Naive thymus-derived CD4-positive, alpha-beta T cell (primary cell): ENCODE results near the gene CCT7. TPM values are rescaled to one million over a fixed set of nuclear protein-coding genes. Genes with fewer than 3 reads are reported as not detected.
A peak's percentile ranks its signal among the peaks of the same experiment; 100 is the strongest.

Source experiments
- ATAC-seq: fragments of 150-1000 bp; cut with Tn5 transposase; 2 replicates; pipeline ENCODE4 v1.10.0; 2021; ENCODE audit warnings: mild to moderate bottlenecking, moderate library complexity
- CTCF ChIA-PET: fragments of 350-600 bp; sonication (Branson Sonifier 250); formaldehyde crosslinking; loops from one replicate; lab custom pipeline; 2021; ENCODE audit warnings: antibody characterized with exemption; lab: Charles Lee
- POLR2A ChIA-PET: fragments of 350-600 bp; sonication (Branson Sonifier 250); formaldehyde crosslinking; loops from one replicate; lab custom pipeline; 2021; ENCODE audit warnings: antibody characterized with exemption, inconsistent platforms; lab: Charles Lee
- DNase-seq, 9 donors: peaks; one replicate each; pipeline versions ENCODE4 v3.0.0 to v3.0.0-alpha.2; 2020 to 2022; ENCODE audit warnings: mixed read lengths in 1 of 9
- H3K27ac ChIP-seq: one replicate; pipeline ENCODE4 v1.7.0; 2013; ENCODE audit warnings: mild to moderate bottlenecking, low read depth, low read length, moderate library complexity
- H3K27me3 ChIP-seq, 2 donors: one replicate each; pipeline ENCODE4 v1.7.0; 2013; ENCODE audit warnings: low read length in 2 of 2, mild to moderate bottlenecking in 2 of 2, moderate library complexity in 2 of 2; ENCODE audit not compliant: control insufficient read depth in 2 of 2, insufficient read depth in 2 of 2
- H3K36me3 ChIP-seq, 3 experiments: 1 replicate in 2 of 3; 2 replicates in 1 of 3; pipeline ENCODE4 v1.7.0; 2013; ENCODE audit warnings: low read length in 3 of 3, mild to moderate bottlenecking in 3 of 3, moderate library complexity in 1 of 3; ENCODE audit not compliant: insufficient read depth in 3 of 3, control insufficient read depth in 2 of 3
- H3K4me1 ChIP-seq, 2 donors: one replicate each; pipeline ENCODE4 v1.7.0; 2013; ENCODE audit warnings: low read length in 2 of 2, mild to moderate bottlenecking in 2 of 2, moderate library complexity in 1 of 2; ENCODE audit not compliant: control insufficient read depth in 2 of 2, insufficient read depth in 2 of 2
- H3K4me3 ChIP-seq: 2 replicates; pipeline ENCODE4 v1.7.0; 2013; ENCODE audit warnings: mild to moderate bottlenecking, low read length
- H3K9me3 ChIP-seq, 3 experiments: 1 replicate in 2 of 3; 2 replicates in 1 of 3; pipeline ENCODE4 v1.7.0; 2013; ENCODE audit warnings: low read length in 3 of 3; ENCODE audit not compliant: control insufficient read depth in 2 of 3
- H3K27ac Mint-ChIP-seq, 9 donors: one replicate each; pipeline ENCODE4 v1.8.0; 2020 to 2022; ENCODE audit warnings: mixed read lengths in 9 of 9, mild to moderate bottlenecking in 8 of 9, moderate library complexity in 5 of 9, inconsistent platforms in 2 of 9
- H3K27me3 Mint-ChIP-seq, 5 donors: one replicate each; pipeline ENCODE4 v1.8.0; 2021 to 2022; ENCODE audit warnings: mixed read lengths in 5 of 5, mild to moderate bottlenecking in 1 of 5
- H3K36me3 Mint-ChIP-seq, 5 donors: one replicate each; pipeline ENCODE4 v1.8.0; 2020 to 2022; ENCODE audit warnings: mixed read lengths in 5 of 5, mild to moderate bottlenecking in 3 of 5, inconsistent platforms in 1 of 5
- H3K4me1 Mint-ChIP-seq, 7 donors: one replicate each; pipeline ENCODE4 v1.8.0; 2020 to 2022; ENCODE audit warnings: mixed read lengths in 7 of 7, mild to moderate bottlenecking in 3 of 7, inconsistent platforms in 1 of 7
- H3K4me3 Mint-ChIP-seq, 10 donors: one replicate each; pipeline ENCODE4 v1.8.0; 2020 to 2022; ENCODE audit warnings: mild to moderate bottlenecking in 10 of 10, mixed read lengths in 10 of 10, moderate library complexity in 6 of 10, inconsistent platforms in 2 of 10
- H3K9me3 Mint-ChIP-seq, 11 donors: one replicate each; pipeline ENCODE4 v1.8.0; 2020 to 2022; ENCODE audit warnings: mixed read lengths in 11 of 11, mild to moderate bottlenecking in 4 of 11, inconsistent platforms in 1 of 11, moderate library complexity in 1 of 11
- intact Hi-C, 2 donors: fragments of 100-400 bp; cut with micrococcal nuclease; formaldehyde crosslinking; loops; one replicate each; pipeline ENCODE4 v1.15.1; 2023
- polyA plus RNA-seq, 2 donors: library from polyadenylated mRNA; unstranded; fragments of 300-500 nt; fragmentation: Illumina TruSeq; gene quantifications; one replicate each; pipeline ENCODE4 v1.2.3, GENCODE V29; 2021
- total RNA-seq, 6 experiments: library from RNA in 5 of 6; stranded (reverse) in 5 of 6; gene quantifications; 1 replicate in 5 of 6; 2 replicates in 1 of 6; pipeline ENCODE4 v1.2.3 and lab custom pipeline; 2021 to 2026

CCT7 gene
- total and polyA plus RNA-seq, 7 experiments from 2014 or later: 118 to 322 (median 185) TPM

DNA sequence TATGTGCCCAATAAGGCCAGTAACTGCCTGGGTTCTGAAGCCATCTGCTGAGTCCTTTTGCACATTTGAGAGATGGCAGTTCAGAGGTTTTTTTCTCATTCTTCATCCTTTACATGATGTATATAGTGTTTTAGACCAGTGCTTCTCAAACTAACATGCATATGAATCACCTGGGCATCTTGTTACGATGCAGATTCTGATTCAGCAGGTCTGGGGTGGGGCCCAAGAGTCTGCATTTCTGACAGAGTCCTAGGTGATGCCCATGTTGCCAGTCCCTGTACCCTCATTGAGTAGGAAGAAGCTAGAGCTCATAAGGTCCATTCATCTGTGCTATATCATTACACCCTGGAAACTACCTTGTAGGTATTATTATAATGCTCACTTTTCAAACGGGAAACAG is 16.3 kb upstream of the CCT7 start:
- no peaks in the 10 kb centered on the region for H3K27me3 Mint-ChIP-seq
- peaks cover 16 to 38% (median 31%) of the 10 kb centered on the region in 7 donors for H3K4me1 Mint-ChIP-seq
- peaks cover 1 to 23% (median 5%) of the 10 kb centered on the region in 5 donors for H3K36me3 Mint-ChIP-seq
- no peaks in the 10 kb centered on the region for H3K27me3 ChIP-seq
- H3K4me3 ChIP-seq: no peak overlapping the region
- intact Hi-C loops: no loop called here
- no peaks in the 10 kb centered on the region for H3K9me3 Mint-ChIP-seq
- peaks cover 10 to 11% of the 10 kb centered on the region in 2 donors for H3K4me1 ChIP-seq
- H3K4me3 Mint-ChIP-seq: peak overlapping the region in 1 of 10 donors; percentile 38
- ATAC-seq: no peak
- H3K27ac ChIP-seq: no peak overlapping the region
- H3K27ac Mint-ChIP-seq: no peak overlapping the region
- H3K9me3 ChIP-seq: no peaks in the 10 kb centered on the region
- ChIA-PET CTCF (no interaction called here), POLR2A (interaction anchor here (4.9 kb wide), 1 partner anchor 16 kb away, joined by 24 read pairs; the partner anchor contains the start of genes CCT7 and PRADC1)
- H3K36me3 ChIP-seq: peaks cover 0 to 56% (median 18%) of the 10 kb centered on the region in 3 experiments
- DNase-seq: no peak

DNA sequence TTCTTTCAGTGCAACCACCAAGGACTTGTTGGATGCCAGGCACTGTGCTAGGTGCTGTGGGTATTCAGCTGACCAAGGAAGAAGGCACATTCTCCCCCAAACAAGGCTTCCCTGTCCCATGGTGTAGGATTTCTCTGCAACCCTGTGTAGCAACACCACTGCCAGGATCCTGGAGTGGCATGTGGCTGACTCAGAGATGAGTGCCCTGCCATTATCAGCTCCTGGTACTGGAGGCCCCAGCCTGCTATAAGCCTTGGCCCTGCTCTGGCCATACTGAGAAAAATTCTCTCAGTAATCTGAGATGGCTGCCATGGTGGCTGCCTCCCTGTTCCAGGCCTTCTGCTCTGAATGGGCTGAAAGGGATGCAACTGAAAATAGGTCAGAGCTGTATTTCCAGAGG is 15.8 kb upstream of the CCT7 start:
- H3K4me3 ChIP-seq: no peak overlapping the region
- intact Hi-C loops: no loop called here
- H3K27ac ChIP-seq: no peak overlapping the region
- Mint-ChIP-seq H3K36me3 (peaks cover 1 to 23% (median 5%) of the 10 kb centered on the region in 5 donors), H3K4me1 (peaks cover 14 to 33% (median 26%) of the 10 kb centered on the region in 7 donors), H3K27ac (no peak overlapping the region), H3K27me3 (no peaks in the 10 kb centered on the region), H3K4me3 (no peak overlapping the region), H3K9me3 (no peaks in the 10 kb centered on the region)
- CTCF ChIA-PET: no interaction called here
- peaks cover 0 to 60% (median 20%) of the 10 kb centered on the region in 3 experiments for H3K36me3 ChIP-seq
- H3K4me1 ChIP-seq: peaks cover 5 to 7% of the 10 kb centered on the region in 2 donors
- no peak for DNase-seq
- H3K27me3 ChIP-seq: no peaks in the 10 kb centered on the region
- H3K9me3 ChIP-seq: no peaks in the 10 kb centered on the region
- ATAC-seq: no peak
- POLR2A ChIA-PET: interaction anchor here (4.9 kb wide), 1 partner anchor 16 kb away, joined by 24 read pairs; the partner anchor contains the start of genes CCT7 and PRADC1

DNA sequence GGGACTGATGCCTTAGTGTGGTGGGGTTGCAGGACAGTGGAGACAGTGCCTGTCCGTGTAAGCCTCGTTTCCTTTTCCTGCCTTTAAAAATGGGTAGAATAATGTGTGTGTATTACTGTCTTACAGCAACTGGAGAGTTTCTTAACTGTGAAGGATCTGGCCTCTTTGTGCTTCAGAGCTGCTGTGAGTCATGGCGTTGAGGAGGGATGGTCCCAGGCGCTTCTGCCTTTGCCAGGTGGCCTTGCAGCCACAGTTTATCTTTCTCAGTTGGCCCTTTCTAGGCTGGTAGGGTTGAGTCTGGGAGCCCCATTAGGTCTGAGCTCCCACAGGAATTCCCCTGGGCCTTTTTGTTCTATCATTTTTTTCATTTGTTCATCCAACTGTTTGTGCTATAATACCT is 10.3 kb upstream of the CCT7 start:
- intact Hi-C loops: no loop called here
- Mint-ChIP-seq H3K36me3 (peaks cover 0 to 33% (median 5%) of the 10 kb centered on the region in 5 donors), H3K4me3 (no peak overlapping the region), H3K27ac (peak overlapping the region in 2 of 9 donors; percentile 12 to 69), H3K27me3 (no peaks in the 10 kb centered on the region), H3K4me1 (peaks cover 0 to 5% (median 0%) of the 10 kb centered on the region in 7 donors), H3K9me3 (no peaks in the 10 kb centered on the region)
- H3K36me3 ChIP-seq: peaks cover 0 to 98% (median 17%) of the 10 kb centered on the region in 3 experiments
- CTCF ChIA-PET: interaction anchor here (1.3 kb wide), 1 partner anchor 9 kb away, joined by 3 read pairs; the partner anchor contains the start of gene PRADC1
- no peak overlapping the region for H3K27ac ChIP-seq
- H3K4me1 ChIP-seq: no peaks in the 10 kb centered on the region
- no peaks in the 10 kb centered on the region for H3K9me3 ChIP-seq
- ATAC-seq (no peak), DNase-seq (no peak)
- H3K27me3 ChIP-seq: no peaks in the 10 kb centered on the region
- POLR2A ChIA-PET: interaction anchor here (3.8 kb wide), 1 partner anchor 10 kb away, joined by 21 read pairs; the partner anchor contains the start of genes CCT7 and PRADC1
- H3K4me3 ChIP-seq: no peak overlapping the region

DNA sequence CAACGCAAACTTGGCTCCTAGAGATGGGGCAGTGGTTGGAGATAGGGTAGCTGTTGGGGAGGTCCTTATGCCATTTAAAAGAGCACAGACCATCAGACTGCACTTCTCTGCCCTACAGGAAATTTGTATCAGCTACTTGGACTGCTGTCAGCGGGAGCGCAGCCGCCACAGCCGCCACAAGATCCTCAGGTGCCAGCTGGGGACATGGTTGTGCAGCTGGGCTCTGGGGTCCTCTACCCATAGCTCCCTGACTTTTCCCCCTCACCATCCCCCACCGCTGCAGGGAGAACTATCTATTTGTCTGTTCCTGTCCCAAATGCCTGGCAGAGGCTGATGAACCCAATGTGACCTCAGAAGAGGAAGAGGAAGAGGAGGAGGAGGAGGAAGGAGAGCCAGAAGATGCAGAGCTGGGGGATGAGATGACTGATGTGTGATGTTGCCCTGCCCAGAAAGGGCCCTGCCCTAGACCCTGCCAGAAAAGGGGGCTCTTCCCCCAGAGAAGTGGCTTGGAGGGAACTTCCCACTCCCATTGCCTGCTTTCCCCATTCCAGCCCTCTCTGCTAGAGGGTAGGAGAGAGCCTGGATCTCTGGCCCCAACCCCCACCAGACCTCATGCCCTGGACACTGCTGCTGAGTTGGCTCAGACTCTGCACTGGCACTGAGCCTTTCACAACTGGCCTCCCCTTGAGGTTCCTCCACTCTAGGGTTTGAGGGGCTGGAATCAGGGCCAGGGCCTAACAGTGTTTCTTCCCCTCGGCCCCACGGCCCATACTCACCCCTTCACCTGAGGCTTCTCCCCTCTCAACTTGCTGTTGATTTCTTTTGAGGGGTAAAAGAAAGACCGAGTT is 8.4 kb upstream of the CCT7 start:
- no peaks in the 10 kb centered on the region for H3K27me3 ChIP-seq
- Mint-ChIP-seq H3K36me3 (peaks cover 0 to 26% (median 5%) of the 10 kb centered on the region in 5 donors), H3K9me3 (no peaks in the 10 kb centered on the region), H3K27ac (peak overlapping the region in 3 of 9 donors; percentile 14 to 46 (median 38)), H3K4me3 (no peak overlapping the region), H3K27me3 (no peaks in the 10 kb centered on the region), H3K4me1 (peaks cover 0 to 5% (median 0%) of the 10 kb centered on the region in 7 donors)
- DNase-seq: no peak
- no peak overlapping the region for H3K4me3 ChIP-seq
- no peak overlapping the region for H3K27ac ChIP-seq
- ChIA-PET CTCF (interaction anchor here (1.0 to 1.3 kb wide), 2 partner anchors 10 to 13 kb away, joined by 3 to 5 read pairs; no protein-coding TSS in a partner anchor), POLR2A (interaction anchor here (3.8 kb wide), 1 partner anchor 8 kb away, joined by 21 read pairs; the partner anchor contains the start of genes CCT7 and PRADC1)
- H3K4me1 ChIP-seq: no peaks in the 10 kb centered on the region
- no peak for ATAC-seq
- intact Hi-C loops: no loop called here
- no peaks in the 10 kb centered on the region for H3K9me3 ChIP-seq
- H3K36me3 ChIP-seq: peaks cover 0 to 79% (median 13%) of the 10 kb centered on the region in 3 experiments

DNA sequence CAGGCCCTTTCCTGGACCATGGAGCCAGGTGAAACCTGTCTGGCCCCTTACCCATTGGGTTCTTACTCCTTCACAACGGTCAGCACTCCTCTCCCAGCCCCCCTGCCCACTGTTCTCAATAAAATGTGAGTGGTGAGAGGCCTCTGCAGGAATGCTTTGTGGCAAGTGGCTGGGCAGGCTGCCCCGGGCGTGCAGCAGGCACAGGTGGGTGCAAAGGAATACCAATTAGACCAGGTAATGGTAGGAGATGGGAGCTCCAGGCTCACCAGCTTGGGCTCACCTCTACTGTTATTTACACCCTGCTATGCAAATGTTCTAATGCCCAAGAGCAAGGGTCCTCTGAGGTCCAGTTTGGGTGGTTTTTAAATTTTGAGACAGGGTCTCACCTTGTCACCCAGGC is 7.0 kb upstream of the CCT7 start:
- ATAC-seq: no peak
- CTCF ChIA-PET: no interaction called here

DNA sequence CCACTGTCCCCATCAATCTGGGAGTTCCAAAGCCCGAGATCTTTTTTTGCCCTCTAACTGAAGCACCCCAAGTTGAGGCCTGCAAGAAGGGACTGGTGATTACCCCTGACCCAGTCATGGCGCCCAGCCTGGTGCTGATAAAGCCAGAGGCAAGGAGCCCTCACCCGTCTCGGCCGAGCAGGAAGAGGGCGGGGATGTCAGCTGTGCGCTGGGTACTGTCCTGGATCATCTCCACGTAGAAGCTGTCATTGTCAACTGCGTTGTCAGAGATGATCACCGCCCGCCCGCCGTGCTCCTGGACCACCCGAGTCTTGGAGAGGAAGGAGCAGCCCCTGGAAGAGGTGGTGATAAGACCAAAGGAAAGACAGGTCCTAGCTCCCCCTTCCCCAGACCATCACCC is 5.5 kb upstream of the CCT7 start:
- Histone ChIP-seq H3K9me3 (no peaks in the 10 kb centered on the region), H3K27ac (no peak overlapping the region), H3K4me1 (peaks cover 4 to 5% of the 10 kb centered on the region in 2 donors), H3K4me3 (no peak overlapping the region), H3K36me3 (peaks cover 0 to 50% (median 0%) of the 10 kb centered on the region in 3 experiments), H3K27me3 (no peaks in the 10 kb centered on the region)
- CTCF ChIA-PET: no interaction called here
- peaks cover 0 to 12% (median 7%) of the 10 kb centered on the region in 7 donors for H3K4me1 Mint-ChIP-seq
- H3K27ac Mint-ChIP-seq: no peak overlapping the region
- peaks cover 0 to 8% (median 0%) of the 10 kb centered on the region in 5 donors for H3K36me3 Mint-ChIP-seq
- no peaks in the 10 kb centered on the region for H3K9me3 Mint-ChIP-seq
- DNase-seq (no peak), ATAC-seq (no peak)
- no peak overlapping the region for H3K4me3 Mint-ChIP-seq
- intact Hi-C loops: no loop called here
- POLR2A ChIA-PET: interaction anchor here (0.6 to 1.0 kb wide), 3 partner anchors 9 to 157 kb away, joined by 3 read pairs; partner anchors contain the start of gene ALMS1
- peaks cover 0 to 2% (median 0%) of the 10 kb centered on the region in 5 donors for H3K27me3 Mint-ChIP-seq

More for the DNA sequence above, 7.0 kb upstream of the CCT7 start:
- intact Hi-C loops: no loop called here
- H3K27me3 Mint-ChIP-seq: no peaks in the 10 kb centered on the region
- no peaks in the 10 kb centered on the region for H3K4me1 ChIP-seq
- H3K27ac Mint-ChIP-seq: no peak overlapping the region
- H3K36me3 Mint-ChIP-seq: peaks cover 0 to 13% (median 2%) of the 10 kb centered on the region in 5 donors
- peaks cover 0 to 5% (median 2%) of the 10 kb centered on the region in 7 donors for H3K4me1 Mint-ChIP-seq
- no peak overlapping the region for H3K4me3 Mint-ChIP-seq
- POLR2A ChIA-PET: no interaction called here
- H3K9me3 ChIP-seq: no peaks in the 10 kb centered on the region
- H3K4me3 ChIP-seq: no peak overlapping the region
- no peaks in the 10 kb centered on the region for H3K27me3 ChIP-seq
- no peak for DNase-seq
- no peaks in the 10 kb centered on the region for H3K9me3 Mint-ChIP-seq
- peaks cover 0 to 66% (median 5%) of the 10 kb centered on the region in 3 experiments for H3K36me3 ChIP-seq
- H3K27ac ChIP-seq: no peak overlapping the region
